Rectal smooth muscle tissue (tissue), 1 donor: ENCODE results near the gene NTN1.

ENCODE experiments used
- H3K27ac ChIP-seq: one replicate; pipeline ENCODE4 v1.7.0; 2013; ENCODE audit warnings: low read depth, low read length, inconsistent platforms
- H3K27me3 ChIP-seq: one replicate; pipeline ENCODE4 v1.7.0; 2013; ENCODE audit warnings: low read length; ENCODE audit not compliant: control insufficient read depth, insufficient read depth
- H3K36me3 ChIP-seq: one replicate; pipeline ENCODE4 v1.7.0; 2013; ENCODE audit warnings: low read length; ENCODE audit not compliant: control insufficient read depth, insufficient read depth
- H3K4me1 ChIP-seq: one replicate; pipeline ENCODE4 v1.7.0; 2013; ENCODE audit warnings: low read length; ENCODE audit not compliant: control insufficient read depth, insufficient read depth
- H3K4me3 ChIP-seq: one replicate; pipeline ENCODE4 v1.7.0; 2013; ENCODE audit warnings: low read length
- H3K9ac ChIP-seq: one replicate; pipeline ENCODE4 v1.7.0; 2013; ENCODE audit warnings: low read length

The NTN1 gene

GRCh38 chr17:9053406-9053805 is 32.1 kb downstream of the NTN1 start:
- Histone ChIP-seq H3K4me1 (no peaks in the 10 kb centered on the region), H3K36me3 (no peaks in the 10 kb centered on the region), H3K27me3 (no peaks in the 10 kb centered on the region), H3K27ac (no peak overlapping the region), H3K9ac (no peak overlapping the region), H3K4me3 (no peak overlapping the region)

GRCh38 chr17:9054126-9054975 is 33.0 kb downstream of the NTN1 start:
- H3K27ac ChIP-seq, result no peak overlapping the region
- no peak overlapping the region for H3K4me3 ChIP-seq

GRCh38 chr17:9055281-9055680 is 34.0 kb downstream of the NTN1 start:
- H3K27me3 ChIP-seq, result no peaks in the 10 kb centered on the region
- no peaks in the 10 kb centered on the region for H3K36me3 ChIP-seq
- no peaks in the 10 kb centered on the region for H3K4me1 ChIP-seq
- no peak overlapping the region for H3K9ac ChIP-seq
- H3K4me3 ChIP-seq, result no peak overlapping the region
- no peak overlapping the region for H3K27ac ChIP-seq

More at GRCh38 chr17:9054126-9054975, 33.0 kb downstream of the NTN1 start:
- H3K4me1 ChIP-seq, result no peaks in the 10 kb centered on the region
- no peaks in the 10 kb centered on the region for H3K36me3 ChIP-seq
- H3K9ac ChIP-seq, result no peak overlapping the region
- H3K27me3 ChIP-seq, result no peaks in the 10 kb centered on the region

GRCh38 chr17:9056566-9056965 is 35.3 kb downstream of the NTN1 start:
- H3K4me3 ChIP-seq, result no peak overlapping the region
- H3K27ac ChIP-seq, result no peak overlapping the region
- no peaks in the 10 kb centered on the region for H3K27me3 ChIP-seq
- H3K9ac ChIP-seq, result no peak overlapping the region
- H3K36me3 ChIP-seq, result no peaks in the 10 kb centered on the region
- no peaks in the 10 kb centered on the region for H3K4me1 ChIP-seq

- no peaks in the 10 kb centered on the region for H3K36me3 ChIP-seq
- no peak overlapping the region for H3K27ac ChIP-seq
Measured at GRCh38 chr17:9057310-9057709, 36.0 kb downstream of the NTN1 start.

GRCh38 chr17:9062399-9062902 is 41.1 kb downstream of the NTN1 start:
- H3K27ac ChIP-seq, result no peak overlapping the region
- H3K4me3 ChIP-seq, result no peak overlapping the region
- no peaks in the 10 kb centered on the region for H3K4me1 ChIP-seq
- H3K27me3 ChIP-seq, result no peaks in the 10 kb centered on the region
- H3K36me3 ChIP-seq, result no peaks in the 10 kb centered on the region
- H3K9ac ChIP-seq, result no peak overlapping the region

More at GRCh38 chr17:9057310-9057709, 36.0 kb downstream of the NTN1 start:
- Histone ChIP-seq H3K9ac (no peak overlapping the region), H3K4me3 (no peak overlapping the region), H3K27me3 (no peaks in the 10 kb centered on the region), H3K4me1 (no peaks in the 10 kb centered on the region)

- H3K27ac ChIP-seq, result no peak overlapping the region
- no peaks in the 10 kb centered on the region for H3K36me3 ChIP-seq
- H3K4me1 ChIP-seq, result no peaks in the 10 kb centered on the region
- no peaks in the 10 kb centered on the region for H3K27me3 ChIP-seq
- no peak overlapping the region for H3K9ac ChIP-seq
- H3K4me3 ChIP-seq, result no peak overlapping the region
Measured at GRCh38 chr17:9064311-9064834, 43.1 kb downstream of the NTN1 start.

- Histone ChIP-seq H3K36me3 (no peaks in the 10 kb centered on the region), H3K4me1 (peaks cover 16% of the 10 kb centered on the region), H3K9ac (no peak overlapping the region), H3K27me3 (no peaks in the 10 kb centered on the region), H3K27ac (no peak overlapping the region), H3K4me3 (no peak overlapping the region)
Measured at GRCh38 chr17:9071016-9071415, 49.7 kb downstream of the NTN1 start.

GRCh38 chr17:9071811-9072498 is 50.6 kb downstream of the NTN1 start:
- Histone ChIP-seq H3K27me3 (no peaks in the 10 kb centered on the region), H3K4me3 (no peak overlapping the region), H3K27ac (no peak overlapping the region), H3K36me3 (no peaks in the 10 kb centered on the region), H3K9ac (no peak overlapping the region), H3K4me1 (peaks cover 16% of the 10 kb centered on the region)

- Histone ChIP-seq H3K27ac (peak overlapping the region; percentile 35), H3K4me1 (peaks cover 16% of the 10 kb centered on the region), H3K27me3 (no peaks in the 10 kb centered on the region), H3K36me3 (no peaks in the 10 kb centered on the region), H3K9ac (no peak overlapping the region), H3K4me3 (no peak overlapping the region)
Measured at GRCh38 chr17:9072696-9073339, 51.5 kb downstream of the NTN1 start.

- no peaks in the 10 kb centered on the region for H3K27me3 ChIP-seq
- H3K4me3 ChIP-seq, result no peak overlapping the region
- no peak overlapping the region for H3K9ac ChIP-seq
- H3K36me3 ChIP-seq, result no peaks in the 10 kb centered on the region
- no peak overlapping the region for H3K27ac ChIP-seq
- peaks cover 16% of the 10 kb centered on the region for H3K4me1 ChIP-seq
Measured at GRCh38 chr17:9074131-9074530, 52.8 kb downstream of the NTN1 start.

- no peaks in the 10 kb centered on the region for H3K27me3 ChIP-seq
- no peaks in the 10 kb centered on the region for H3K4me1 ChIP-seq
- H3K9ac ChIP-seq, result no peak overlapping the region
- no peak overlapping the region for H3K27ac ChIP-seq
- H3K4me3 ChIP-seq, result no peak overlapping the region
- H3K36me3 ChIP-seq, result no peaks in the 10 kb centered on the region
Measured at GRCh38 chr17:9079461-9080103, 58.3 kb downstream of the NTN1 start.
